GM23248 (cell line): ENCODE measurements around the gene ALG11.

Experiments
- EZH2 ChIP-seq: fragments of 200-600 bp; sonication (generic); IDR thresholded peaks from 2 replicates; pipeline ENCODE4 v1.6.1; 2018; ENCODE audit warnings: antibody characterized with exemption, mild to moderate bottlenecking; ENCODE audit not compliant: insufficient read depth, poor library complexity, severe bottlenecking
- EZH2phosphoT487 ChIP-seq: fragments of 200-600 bp; sonication (generic); IDR thresholded peaks from 2 replicates; pipeline ENCODE4 v1.6.1; 2018; ENCODE audit warnings: antibody characterized with exemption, moderate library complexity, mild to moderate bottlenecking, low read depth; ENCODE audit not compliant: insufficient read depth

- TF ChIP-seq EZH2phosphoT487 (no peak), EZH2 (no peak)
Measured at GRCh38 chr13:51997641-51998330, 14.4 kb upstream of the ALG11 start.
